CD14-positive monocyte (primary cell): ENCODE measurements around the gene UGT2B10. TPM values are rescaled to one million over a fixed set of nuclear protein-coding genes. Genes with fewer than 3 reads are reported as not detected.
"Not testable (repeated sequence)": the region's sequence is repeated elsewhere in the genome, so short reads cannot be mapped to it uniquely, and the experiment has no call there.

Experiments used
- DNase-seq, 3 donors: peaks; one replicate each; pipeline ENCODE4 v3.0.0-alpha.2; 2011 to 2022
- H2AFZ ChIP-seq: 2 replicates; pipeline ENCODE4 v1.6.0; 2012; ENCODE audit warnings: mild to moderate bottlenecking, low read depth, low read length, inconsistent platforms; ENCODE audit not compliant: insufficient read depth, poor library complexity, severe bottlenecking
- H3K27ac ChIP-seq, 2 donors: 1 replicate in 1 of 2; 2 replicates in 1 of 2; pipeline ENCODE4 v1.5.1; 2012 to 2013; ENCODE audit warnings: low read length in 2 of 2, control low read depth in 1 of 2, inconsistent platforms in 1 of 2, low read depth in 1 of 2, mild to moderate bottlenecking in 1 of 2
- H3K27me3 ChIP-seq, 2 donors: one replicate each; pipeline versions ENCODE4 v1.6.0 to v1.6.1; 2011 to 2013; ENCODE audit warnings: low read length in 2 of 2; ENCODE audit not compliant: control insufficient read depth in 2 of 2, insufficient read depth in 2 of 2
- H3K36me3 ChIP-seq, 2 donors: replicated peaks in 1 of 2; 1 replicate in 1 of 2; 2 replicates in 1 of 2; pipeline versions ENCODE4 v1.5.1 to v1.6.1; 2012 to 2013; ENCODE audit warnings: low read length in 2 of 2, control low read depth in 1 of 2, inconsistent platforms in 1 of 2, mild to moderate bottlenecking in 1 of 2; ENCODE audit not compliant: insufficient read depth in 2 of 2, control insufficient read depth in 1 of 2
- H3K4me1 ChIP-seq, 2 donors: 1 replicate in 1 of 2; 2 replicates in 1 of 2; pipeline versions ENCODE4 v1.5.1 to v1.6.1; 2012 to 2013; ENCODE audit warnings: low read length in 2 of 2, control low read depth in 1 of 2, inconsistent platforms in 1 of 2, mild to moderate bottlenecking in 1 of 2, moderate library complexity in 1 of 2; ENCODE audit not compliant: insufficient read depth in 2 of 2, control insufficient read depth in 1 of 2
- H3K4me2 ChIP-seq: replicated peaks from 2 replicates; pipeline ENCODE3; 2012; ENCODE audit warnings: low read length, moderate library complexity, mild to moderate bottlenecking; ENCODE audit not compliant: poor library complexity, severe bottlenecking; ENCODE audit errors: extremely low read depth
- H3K4me3 ChIP-seq, 3 experiments: fragments of 200-600 bp in 1 of 3; sonication (generic) in 1 of 3; replicated peaks in 1 of 3; 1 replicate in 2 of 3; 2 replicates in 1 of 3; pipeline ENCODE4 v1.5.1; 2011 to 2013; ENCODE audit warnings: low read length in 3 of 3, mild to moderate bottlenecking in 3 of 3, control low read depth in 2 of 3, low read depth in 2 of 3, inconsistent platforms in 1 of 3, moderate library complexity in 1 of 3
- H3K79me2 ChIP-seq: 2 replicates; pipeline ENCODE4 v1.6.0; 2012; ENCODE audit warnings: mild to moderate bottlenecking, control low read depth, inconsistent platforms, low read length, moderate library complexity; ENCODE audit not compliant: insufficient read depth
- H3K9ac ChIP-seq: 2 replicates; pipeline ENCODE4 v1.6.0; 2017; ENCODE audit warnings: low read length, mild to moderate bottlenecking; ENCODE audit not compliant: insufficient read depth, poor library complexity, severe bottlenecking
- H3K9me3 ChIP-seq, 2 donors: replicated peaks in 1 of 2; 1 replicate in 1 of 2; 2 replicates in 1 of 2; pipeline versions ENCODE4 v1.5.1 to v1.6.1; 2012 to 2013; ENCODE audit warnings: low read length in 2 of 2, control low read depth in 1 of 2; ENCODE audit not compliant: control insufficient read depth in 1 of 2, insufficient read depth in 1 of 2
- H4K20me1 ChIP-seq: 2 replicates; pipeline ENCODE4 v1.6.0; 2012; ENCODE audit warnings: mild to moderate bottlenecking, low read length, control low read depth, moderate library complexity; ENCODE audit not compliant: insufficient read depth
- H3K27ac Mint-ChIP-seq, 7 donors: one replicate each; pipeline ENCODE4 v1.8.0; 2020; ENCODE audit warnings: mild to moderate bottlenecking in 7 of 7, mixed read lengths in 7 of 7, moderate library complexity in 6 of 7, inconsistent platforms in 2 of 7
- H3K27me3 Mint-ChIP-seq, 3 donors: one replicate each; pipeline ENCODE4 v1.8.0; 2021 to 2022; ENCODE audit warnings: low read depth in 3 of 3, mild to moderate bottlenecking in 3 of 3, mixed read lengths in 3 of 3, moderate library complexity in 3 of 3, inconsistent platforms in 1 of 3
- H3K36me3 Mint-ChIP-seq, 2 donors: one replicate each; pipeline ENCODE4 v1.8.0; 2020; ENCODE audit warnings: mixed read lengths in 2 of 2, inconsistent platforms in 1 of 2, mild to moderate bottlenecking in 1 of 2
- H3K4me1 Mint-ChIP-seq: one replicate; pipeline ENCODE4 v1.8.0; 2020; ENCODE audit warnings: mild to moderate bottlenecking, mixed read lengths
- H3K4me3 Mint-ChIP-seq, 2 donors: one replicate each; pipeline ENCODE4 v1.8.0; 2020; ENCODE audit warnings: mild to moderate bottlenecking in 2 of 2, mixed read lengths in 2 of 2, moderate library complexity in 1 of 2
- H3K9me3 Mint-ChIP-seq, 7 donors: one replicate each; pipeline ENCODE4 v1.8.0; 2020 to 2022; ENCODE audit warnings: mixed read lengths in 7 of 7, mild to moderate bottlenecking in 6 of 7, moderate library complexity in 6 of 7, inconsistent platforms in 2 of 7
- WGBS: methylation state at CpG from one replicate; pipeline ENCODE4 v1.1.5; 2013; ENCODE audit warnings: missing lambda C conversion rate; ENCODE audit not compliant: insufficient coverage; 5-methylcytosine and 5-hydroxymethylcytosine counted together
- intact Hi-C, 2 donors: fragments of 100-400 bp; cut with micrococcal nuclease; formaldehyde crosslinking; loops; one replicate each; pipeline versions ENCODE4 v1.15.0 to v1.15.1; 2023
- polyA minus RNA-seq: library from RNA; depleted of rRNA, polyadenylated mRNA; stranded (reverse); fragments of >200 nt; gene quantifications from 2 replicates; pipeline ENCODE4 v1.2.3, GENCODE V29; 2012
- polyA plus RNA-seq, 3 donors: library from polyadenylated mRNA; depleted of rRNA in 1 of 3; unstranded in 2 of 3; stranded (reverse) in 1 of 3; fragments of 300-500 nt in 2 of 3; fragments of >200 nt in 1 of 3; fragmentation: Illumina TruSeq in 2 of 3; gene quantifications; 1 replicate in 2 of 3; 2 replicates in 1 of 3; pipeline ENCODE4 v1.2.3, GENCODE V29; 2012 to 2021
- total RNA-seq, 12 experiments: library from RNA in 1 of 12; stranded (reverse) in 1 of 12; fragments of 120-200 nt in 1 of 12; gene quantifications; one replicate each; pipeline ENCODE4 v1.2.4 and lab custom pipeline; 2013 to 2026; ENCODE audit warnings: mixed read lengths in 6 of 12, inconsistent platforms in 1 of 12
- TF ChIP-seq, protein P1 (sequence below): fragments of 200-600 bp; IDR thresholded peaks from one replicate; pipeline ENCODE4 v1.8.0; 2022; ENCODE audit warnings: antibody characterized with exemption, mild to moderate bottlenecking

Gene UGT2B10
- not detected for total RNA-seq (2013)
- polyA plus RNA-seq (not detected), polyA minus RNA-seq (not detected in 2 replicates), total RNA-seq (lab: John Stamatoyannopoulos, UW) (0 to 1.1 (median 0) reads per million in 11 experiments)

DNA sequence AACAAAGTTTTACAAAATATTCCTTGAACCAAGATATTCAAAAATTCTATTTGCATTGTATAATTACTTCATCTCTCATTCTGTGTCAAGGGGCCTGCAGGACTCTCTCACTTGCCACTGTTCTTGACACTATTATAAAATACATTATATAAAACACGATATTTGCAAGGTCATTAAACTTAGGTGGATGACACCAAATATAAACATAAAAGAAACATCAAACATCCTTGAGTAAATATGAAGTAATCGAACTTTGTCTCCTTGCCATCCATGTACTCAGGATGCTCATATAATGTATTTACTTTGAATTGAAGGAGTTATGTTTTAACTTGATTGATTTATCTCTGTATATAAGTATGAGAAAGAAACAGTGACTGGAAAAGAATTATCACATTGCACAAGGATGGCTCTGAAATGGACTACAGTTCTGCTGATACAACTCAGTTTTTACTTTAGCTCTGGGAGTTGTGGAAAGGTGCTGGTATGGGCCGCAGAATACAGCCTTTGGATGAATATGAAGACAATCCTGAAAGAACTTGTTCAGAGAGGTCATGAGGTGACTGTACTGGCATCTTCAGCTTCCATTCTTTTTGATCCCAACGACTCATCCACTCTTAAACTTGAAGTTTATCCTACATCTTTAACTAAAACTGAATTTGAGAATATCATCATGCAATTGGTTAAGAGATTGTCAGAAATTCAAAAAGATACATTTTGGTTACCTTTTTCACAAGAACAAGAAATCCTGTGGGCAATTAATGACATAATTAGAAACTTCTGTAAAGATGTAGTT is at the start of gene UGT2B10:
Gene UGT2B10, plus strand, starts transcription at position 378 of the 793 bp plus-strand sequence. Its CDS starts 26 bp downstream, at position 404.
- intact Hi-C loops, H4K20me1 ChIP-seq, H3K4me3 ChIP-seq, H3K36me3 Mint-ChIP-seq, H3K27me3 Mint-ChIP-seq, H3K4me1 ChIP-seq, DNase-seq, H3K4me2 ChIP-seq, H3K27me3 ChIP-seq, H3K4me3 Mint-ChIP-seq, H3K36me3 ChIP-seq, H3K9me3 ChIP-seq, H3K27ac Mint-ChIP-seq, H3K9ac ChIP-seq, H3K9me3 Mint-ChIP-seq, H3K27ac ChIP-seq, H3K4me1 Mint-ChIP-seq, H2AFZ ChIP-seq, H3K79me2 ChIP-seq: not testable (repeated sequence)
- no CpG with 5 or more reads among the region's 4 CpGs for WGBS

DNA sequence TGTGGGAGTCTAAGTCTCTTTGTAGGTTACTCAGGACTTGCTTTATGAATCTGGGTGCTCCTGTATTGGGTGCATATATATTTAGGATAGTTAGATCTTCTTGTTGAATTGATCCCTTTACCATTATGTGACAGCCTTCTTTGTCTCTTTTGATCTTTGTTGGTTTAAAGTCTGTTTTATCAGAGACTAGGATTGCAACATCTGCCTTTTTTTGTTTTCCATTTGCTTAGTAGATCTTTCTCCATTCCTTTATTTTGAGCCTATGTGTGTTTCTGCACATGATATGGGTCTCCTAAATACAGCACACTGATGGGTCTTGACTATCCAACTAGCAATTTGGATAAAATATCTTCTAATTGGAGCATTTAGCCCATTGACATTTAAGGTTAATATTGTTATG is 44.0 kb upstream of the UGT2B10 start:
- H3K4me3 ChIP-seq, H3K4me2 ChIP-seq, H3K36me3 Mint-ChIP-seq, H3K4me1 Mint-ChIP-seq, H4K20me1 ChIP-seq, H3K27me3 Mint-ChIP-seq, H3K79me2 ChIP-seq, H3K27ac Mint-ChIP-seq, H3K36me3 ChIP-seq, H3K9me3 Mint-ChIP-seq, DNase-seq, H3K4me3 Mint-ChIP-seq, H3K9ac ChIP-seq, H3K27me3 ChIP-seq, intact Hi-C loops, H2AFZ ChIP-seq, H3K4me1 ChIP-seq, H3K27ac ChIP-seq: not testable (repeated sequence)
- H3K9me3 ChIP-seq, result peaks cover 0 to 10% of the 10 kb centered on the region in 2 donors

GRCh38 chr4:68773699-68774098 is 42.1 kb upstream of the UGT2B10 start:
- H3K27me3 ChIP-seq, result no peaks in the 10 kb centered on the region
- H3K4me1 Mint-ChIP-seq, result no peaks in the 10 kb centered on the region
- no peak overlapping the region for H3K4me2 ChIP-seq
- no peaks in the 10 kb centered on the region for H3K4me1 ChIP-seq
- no peak for DNase-seq
- peaks cover 0 to 7% (median 5%) of the 10 kb centered on the region in 7 donors for H3K9me3 Mint-ChIP-seq
- H3K27ac Mint-ChIP-seq, result no peak overlapping the region
- H3K79me2 ChIP-seq, result no peaks in the 10 kb centered on the region
- H3K9me3 ChIP-seq, result peaks cover 0 to 10% of the 10 kb centered on the region in 2 donors
- intact Hi-C loops, result no loop called here
- no peaks in the 10 kb centered on the region for H3K36me3 Mint-ChIP-seq
- H3K4me3 Mint-ChIP-seq, result no peak overlapping the region
- H4K20me1 ChIP-seq, result no peaks in the 10 kb centered on the region
- 72% methylated on average over 5 of the region's 5 CpGs for WGBS
- TF ChIP-seq, protein P1, sequence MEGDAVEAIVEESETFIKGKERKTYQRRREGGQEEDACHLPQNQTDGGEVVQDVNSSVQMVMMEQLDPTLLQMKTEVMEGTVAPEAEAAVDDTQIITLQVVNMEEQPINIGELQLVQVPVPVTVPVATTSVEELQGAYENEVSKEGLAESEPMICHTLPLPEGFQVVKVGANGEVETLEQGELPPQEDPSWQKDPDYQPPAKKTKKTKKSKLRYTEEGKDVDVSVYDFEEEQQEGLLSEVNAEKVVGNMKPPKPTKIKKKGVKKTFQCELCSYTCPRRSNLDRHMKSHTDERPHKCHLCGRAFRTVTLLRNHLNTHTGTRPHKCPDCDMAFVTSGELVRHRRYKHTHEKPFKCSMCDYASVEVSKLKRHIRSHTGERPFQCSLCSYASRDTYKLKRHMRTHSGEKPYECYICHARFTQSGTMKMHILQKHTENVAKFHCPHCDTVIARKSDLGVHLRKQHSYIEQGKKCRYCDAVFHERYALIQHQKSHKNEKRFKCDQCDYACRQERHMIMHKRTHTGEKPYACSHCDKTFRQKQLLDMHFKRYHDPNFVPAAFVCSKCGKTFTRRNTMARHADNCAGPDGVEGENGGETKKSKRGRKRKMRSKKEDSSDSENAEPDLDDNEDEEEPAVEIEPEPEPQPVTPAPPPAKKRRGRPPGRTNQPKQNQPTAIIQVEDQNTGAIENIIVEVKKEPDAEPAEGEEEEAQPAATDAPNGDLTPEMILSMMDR, result no peak
- peaks cover 0 to 2% (median 2%) of the 10 kb centered on the region in 3 donors for H3K27me3 Mint-ChIP-seq
- no peak overlapping the region for H3K9ac ChIP-seq
- H2AFZ ChIP-seq, result no peak overlapping the region
- no peak overlapping the region for H3K4me3 ChIP-seq
- no peaks in the 10 kb centered on the region for H3K36me3 ChIP-seq
- no peak overlapping the region for H3K27ac ChIP-seq
